DMS 273 (cell line): ENCODE results near the gene DOCK1.

Source experiments
- DNase-seq: peaks from one replicate; lab custom pipeline; 2025; ENCODE audit not compliant: unreplicated experiment; lab: John Stamatoyannopoulos, UW

Gene DOCK1

DNA sequence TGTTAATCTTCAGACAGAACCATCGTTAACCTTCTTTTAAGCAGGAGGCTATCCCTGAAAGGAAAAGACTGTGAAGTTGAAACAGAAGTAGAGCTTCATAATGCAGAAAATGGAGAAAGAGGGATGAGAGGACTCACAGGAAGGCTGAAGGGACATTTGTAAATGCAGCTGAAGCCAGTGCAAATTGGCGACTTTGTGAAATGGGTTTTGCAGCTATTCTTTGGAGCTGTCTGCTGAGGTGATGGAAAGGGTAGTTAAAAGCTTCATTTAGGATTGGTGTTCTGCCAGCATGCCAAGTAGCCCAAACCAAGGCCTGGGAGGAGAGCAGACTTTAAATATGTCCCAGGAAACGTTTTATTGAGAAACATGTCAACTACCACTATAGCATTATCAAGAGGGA lies 168.4 kb downstream of the DOCK1 start:
- no peak for DNase-seq

DNA sequence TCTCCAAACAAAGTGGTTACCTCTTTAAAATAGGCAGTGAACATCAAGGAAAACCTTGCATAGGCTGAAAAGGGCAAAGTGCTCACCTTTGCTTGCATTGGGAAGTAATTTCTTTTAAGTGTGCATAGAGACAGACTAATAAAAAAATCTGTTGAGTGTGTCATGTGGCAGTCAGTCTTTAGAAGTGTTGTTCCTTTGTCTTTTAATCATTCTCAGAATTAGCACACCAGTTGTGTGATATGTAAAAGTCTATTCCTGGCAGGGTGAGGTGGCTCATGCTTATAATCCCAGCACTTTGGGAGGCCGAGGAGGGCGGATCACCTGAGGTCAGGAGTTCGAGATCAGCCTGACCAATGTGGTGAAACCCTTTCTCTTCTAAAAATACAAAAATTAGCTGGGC lies 174.2 kb downstream of the DOCK1 start:
- DNase-seq = no peak

DNA sequence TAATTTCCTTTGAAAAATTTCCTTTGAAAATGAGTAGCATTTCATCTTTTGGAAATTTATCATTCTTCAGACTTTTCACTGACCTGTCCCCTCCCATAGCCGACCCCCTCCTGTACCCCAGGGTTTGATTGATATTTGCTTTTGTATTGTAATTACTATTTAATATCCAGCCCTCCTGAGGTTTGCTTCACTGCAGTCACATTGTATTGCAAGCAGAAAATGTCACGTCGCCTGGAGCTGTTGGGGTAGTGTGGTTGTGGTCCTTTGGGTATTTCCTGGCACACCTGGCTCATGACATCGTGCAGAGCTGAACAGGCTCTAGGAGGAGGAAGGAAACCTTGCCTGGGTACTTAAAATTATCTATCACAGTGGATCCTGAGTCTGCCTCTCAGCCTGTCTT lies 175.1 kb downstream of the DOCK1 start:
- DNase-seq = no peak

DNA sequence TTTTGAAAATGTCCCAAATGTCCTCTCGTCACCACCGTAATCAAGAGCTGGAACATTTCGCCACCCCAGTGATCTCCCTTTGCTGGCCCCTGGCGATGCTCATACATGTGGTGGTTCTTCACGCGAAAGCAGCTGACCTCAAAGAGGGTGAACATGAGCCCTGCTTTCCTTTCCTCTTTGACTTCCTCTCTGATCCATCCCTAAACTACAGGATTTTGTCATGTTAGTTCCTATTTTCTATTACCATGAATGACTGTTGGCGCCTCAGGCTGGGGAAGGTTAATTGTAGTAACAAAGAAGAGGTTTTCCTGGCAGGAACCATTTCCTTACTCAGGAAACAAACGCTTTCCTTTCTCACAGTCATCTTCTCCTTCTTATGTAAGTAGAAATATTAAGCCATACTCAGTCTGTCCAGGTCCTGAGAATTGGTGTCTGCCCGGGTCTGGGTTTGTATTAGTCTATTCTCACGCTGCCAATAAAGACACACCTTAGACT lies 176.7 kb downstream of the DOCK1 start:
- DNase-seq = no peak

DNA sequence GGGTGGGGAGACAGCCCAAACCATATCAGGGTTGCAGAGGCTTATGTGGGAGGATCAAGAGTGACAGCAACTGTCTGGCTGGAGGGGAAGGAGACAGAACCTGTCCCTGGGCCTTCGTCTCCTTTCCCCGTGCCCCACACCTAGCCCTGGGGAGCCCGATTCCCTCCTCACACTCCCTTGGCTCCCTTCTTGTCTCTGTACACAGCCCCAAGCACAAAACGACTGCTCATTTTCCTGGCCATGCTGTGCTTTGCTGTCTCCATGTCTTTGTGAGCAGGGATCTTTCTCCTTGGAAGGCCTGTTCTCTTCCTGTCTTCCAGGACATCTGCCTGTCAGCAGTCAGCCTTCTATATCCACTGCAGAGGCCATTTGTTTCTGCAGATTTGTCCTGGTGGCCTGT lies 177.4 kb downstream of the DOCK1 start:
- no peak for DNase-seq

DNA sequence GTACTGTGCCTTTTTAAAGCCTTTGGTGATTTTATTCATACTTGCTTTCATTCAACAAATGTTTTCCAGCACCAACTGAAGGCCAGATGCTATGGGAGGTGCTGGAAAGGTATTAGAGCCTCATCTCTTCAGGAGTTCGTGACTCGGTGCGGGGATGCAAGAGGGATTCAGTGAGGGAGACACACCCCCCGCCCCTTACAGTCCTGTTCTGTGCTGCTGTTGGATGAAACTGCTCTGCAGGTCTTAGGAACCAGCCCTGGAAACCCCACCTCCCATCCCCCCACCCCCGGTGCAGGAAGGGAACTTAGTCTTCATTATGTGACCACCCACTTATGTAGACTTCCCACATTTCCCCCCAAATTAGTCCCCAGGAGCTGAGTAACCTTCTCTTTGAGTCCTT lies 180.7 kb downstream of the DOCK1 start:
- no peak for DNase-seq

DNA sequence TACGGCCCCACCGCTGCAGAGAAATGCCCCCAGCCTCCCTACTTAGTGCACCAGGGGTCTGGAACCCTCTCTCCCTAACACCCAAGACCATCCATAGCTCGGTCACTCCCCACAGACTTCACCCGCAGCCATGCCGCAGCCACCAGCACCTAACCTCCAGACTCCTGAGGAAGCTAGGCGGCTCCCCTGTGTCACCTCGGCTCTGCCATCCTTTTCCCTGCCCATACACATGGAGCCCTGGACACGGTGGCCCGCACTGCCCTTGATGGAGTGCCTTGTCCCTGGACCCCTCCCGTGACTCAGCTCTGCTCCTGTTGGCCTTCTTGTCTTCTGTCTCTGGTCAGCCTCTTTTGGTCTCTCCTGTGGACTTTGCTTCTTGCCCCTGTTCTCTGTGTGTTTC lies 183.7 kb downstream of the DOCK1 start:
- no peak for DNase-seq

DNA sequence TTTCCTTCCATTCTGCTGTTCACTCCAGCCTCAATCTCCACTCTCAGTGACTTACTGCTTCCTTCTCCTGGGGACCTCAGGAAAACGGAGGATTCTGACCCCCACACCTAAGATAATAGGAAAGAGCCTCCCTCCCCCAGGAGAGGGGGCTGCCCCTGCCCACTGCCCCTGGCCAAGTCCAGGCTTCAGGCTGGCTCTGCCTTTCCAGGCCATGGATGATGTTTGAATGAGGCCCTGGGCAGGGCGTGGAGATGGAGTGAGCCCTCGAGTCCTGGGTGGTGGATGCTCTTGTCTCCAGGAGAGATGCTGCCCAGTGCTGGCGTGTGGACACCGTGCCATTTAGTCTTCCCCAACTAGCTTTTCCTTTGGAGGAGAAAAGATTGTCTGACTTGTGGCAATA lies 184.2 kb downstream of the DOCK1 start:
- DNase-seq = no peak

DNA sequence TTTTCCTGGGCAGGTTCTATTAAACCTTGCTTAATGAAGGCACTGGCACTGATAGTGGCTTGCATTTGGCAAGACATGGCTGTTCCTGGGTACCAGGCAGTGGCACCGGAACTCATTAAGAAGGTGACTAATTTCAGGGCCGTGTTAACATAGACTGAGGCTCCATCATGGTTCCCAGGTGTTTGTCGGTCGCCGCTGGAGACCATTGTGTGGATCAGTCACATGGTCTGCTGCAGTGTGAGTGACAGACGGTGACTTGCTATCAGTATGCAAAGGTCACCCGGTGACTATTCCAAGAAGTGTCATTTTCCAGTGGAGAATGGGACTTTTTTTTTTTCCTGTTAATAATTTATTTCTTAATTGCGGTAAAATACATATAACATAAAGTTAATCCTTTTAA lies 184.9 kb downstream of the DOCK1 start:
- no peak for DNase-seq

DNA sequence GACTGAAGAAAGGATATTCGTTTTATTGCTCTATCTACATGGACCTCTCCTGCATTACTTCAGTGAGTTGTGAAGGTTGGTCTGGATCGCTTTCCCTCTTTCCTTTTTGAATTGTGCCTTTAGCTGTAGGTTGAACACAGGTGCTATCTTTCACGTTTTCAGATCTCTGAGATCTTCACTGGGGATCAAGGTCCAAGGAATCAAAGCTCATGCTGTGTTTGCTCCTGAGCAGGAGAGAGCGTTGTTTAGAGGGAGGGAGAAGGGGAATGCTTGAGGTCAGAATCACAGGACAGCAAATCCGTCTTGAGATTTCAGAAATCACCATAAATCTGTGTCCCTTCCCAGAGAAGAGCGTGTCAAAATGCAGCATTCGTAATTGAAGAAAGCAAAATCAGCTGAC lies 186.1 kb downstream of the DOCK1 start:
- no peak for DNase-seq

DNA sequence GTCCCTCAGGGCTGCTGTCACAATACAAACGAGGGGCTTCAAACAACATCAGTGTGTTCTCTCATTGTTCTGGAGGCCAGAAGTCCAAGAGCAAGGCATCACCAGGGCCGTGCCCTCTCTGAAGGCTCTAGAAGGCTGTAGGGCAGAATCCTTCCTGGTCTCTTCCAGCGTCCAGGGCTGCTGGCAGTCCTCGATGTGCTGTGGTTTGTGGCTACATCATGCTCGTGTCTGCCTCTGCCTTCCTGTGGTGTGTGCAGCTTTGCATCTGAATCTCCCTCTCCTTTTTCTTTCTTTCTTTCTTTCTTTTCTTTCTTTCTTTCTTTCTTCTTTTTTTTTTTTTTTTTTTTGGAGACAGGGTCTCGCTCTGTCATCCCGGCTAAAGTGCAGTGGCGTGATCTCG lies 187.7 kb downstream of the DOCK1 start:
- no peak for DNase-seq

DNA sequence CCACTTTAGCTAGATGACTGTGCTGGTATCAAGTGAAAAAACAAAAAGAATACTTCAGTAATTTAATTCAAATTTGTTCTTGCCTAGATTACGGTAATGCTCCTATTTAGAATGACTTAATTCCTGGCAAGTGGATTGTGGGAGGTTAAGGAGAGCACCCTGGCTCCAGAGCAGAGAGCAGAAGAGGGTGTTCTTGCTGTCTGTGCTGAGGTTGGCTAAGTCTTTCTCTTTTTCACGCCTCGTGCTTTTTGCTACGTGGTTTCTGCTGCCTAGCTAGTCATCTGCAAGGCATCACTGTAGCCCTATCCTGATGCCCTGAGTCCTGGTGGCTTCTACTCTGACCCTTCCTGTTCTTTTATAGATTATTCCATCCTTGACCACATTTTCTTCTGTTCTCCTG lies 189.8 kb downstream of the DOCK1 start:
- DNase-seq = no peak

DNA sequence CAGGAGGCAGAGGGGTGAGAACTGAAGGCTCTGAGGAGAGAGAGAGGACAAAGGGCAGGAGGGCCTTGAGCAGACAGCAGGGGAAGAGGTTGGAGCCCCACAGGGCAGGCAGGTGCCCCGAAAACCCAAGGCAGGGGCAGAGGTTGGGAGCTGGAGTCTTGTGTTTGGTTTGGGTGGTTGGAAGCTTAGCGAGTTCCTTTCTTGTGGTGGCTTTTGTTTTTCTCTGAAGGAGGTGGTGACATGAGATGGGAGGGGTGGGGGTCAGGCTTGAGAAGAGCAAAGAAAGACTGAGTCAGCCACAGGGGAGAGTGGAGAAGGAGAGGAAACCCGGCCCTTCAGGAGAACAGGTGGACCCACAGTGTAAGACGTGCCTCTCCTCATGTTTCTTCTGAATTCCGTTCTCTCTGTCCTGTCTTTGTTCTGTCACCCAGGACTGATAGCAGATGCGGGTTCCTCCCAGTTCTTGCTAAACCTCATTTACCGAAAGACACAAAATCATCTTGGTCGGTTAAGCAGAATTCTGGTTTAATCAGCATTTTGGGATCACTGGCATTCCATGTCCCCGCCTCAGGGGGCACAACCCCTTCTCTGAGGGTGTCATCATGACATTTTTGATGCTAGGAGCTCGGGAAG lies 195.9 kb downstream of the DOCK1 start:
- DNase-seq = no peak

DNA sequence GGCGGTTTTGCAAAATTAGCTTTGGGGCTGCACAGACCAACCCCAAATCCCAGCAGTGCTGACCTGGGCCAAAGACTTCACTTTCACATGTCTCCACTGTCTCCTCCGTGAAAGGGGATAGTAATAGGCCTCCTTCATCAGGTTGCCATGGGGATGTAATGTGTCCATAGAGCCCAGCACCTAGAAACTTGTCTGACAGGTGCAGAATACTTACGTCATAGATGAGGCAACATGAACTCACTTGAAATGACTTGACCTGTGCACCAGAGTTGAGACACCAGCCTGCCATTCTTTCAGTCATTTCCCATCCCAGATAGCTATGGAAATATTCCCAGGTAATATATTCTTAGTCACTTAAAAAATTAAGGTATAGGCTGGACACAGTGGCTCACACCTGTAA lies 196.9 kb downstream of the DOCK1 start:
- DNase-seq = no peak

DNA sequence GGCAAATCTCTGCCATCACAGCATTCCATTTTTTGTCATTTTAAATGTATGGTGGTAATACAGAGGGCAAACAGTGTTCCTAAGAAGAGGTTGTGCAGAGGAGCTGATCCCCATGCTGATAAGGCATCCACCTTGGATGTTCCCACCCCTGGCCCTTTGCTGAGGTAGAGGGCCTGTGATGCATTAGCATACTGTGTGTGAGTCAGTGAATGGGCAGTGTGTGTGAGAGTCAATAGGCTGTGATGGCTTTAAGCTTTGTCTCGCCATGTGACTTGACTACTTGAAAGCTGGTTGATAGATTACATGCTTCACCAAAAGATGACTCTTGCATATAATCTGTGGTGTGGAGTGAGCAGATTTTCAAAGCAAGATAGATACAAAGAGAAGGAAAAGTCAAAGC lies 209.9 kb downstream of the DOCK1 start:
- DNase-seq = no peak

DNA sequence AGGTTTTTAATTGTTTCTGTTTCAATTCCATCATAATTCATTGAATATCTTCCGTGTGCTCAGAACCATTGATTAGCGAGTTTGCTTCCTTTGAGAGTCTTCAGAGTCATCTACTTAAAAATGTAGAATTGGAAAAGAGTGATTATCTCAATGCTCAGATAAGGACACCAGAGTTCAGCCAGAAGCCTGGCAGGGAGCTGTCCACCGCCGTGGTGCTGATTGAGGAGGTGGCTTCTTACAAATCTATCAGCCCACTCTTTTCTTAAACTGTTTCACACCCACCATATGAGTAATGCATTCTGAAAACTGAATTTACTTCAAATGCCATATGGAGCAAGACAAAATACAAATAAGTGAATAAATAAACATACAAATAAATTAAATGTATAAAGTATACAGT lies 211.9 kb downstream of the DOCK1 start:
- DNase-seq = peak; percentile 11

DNA sequence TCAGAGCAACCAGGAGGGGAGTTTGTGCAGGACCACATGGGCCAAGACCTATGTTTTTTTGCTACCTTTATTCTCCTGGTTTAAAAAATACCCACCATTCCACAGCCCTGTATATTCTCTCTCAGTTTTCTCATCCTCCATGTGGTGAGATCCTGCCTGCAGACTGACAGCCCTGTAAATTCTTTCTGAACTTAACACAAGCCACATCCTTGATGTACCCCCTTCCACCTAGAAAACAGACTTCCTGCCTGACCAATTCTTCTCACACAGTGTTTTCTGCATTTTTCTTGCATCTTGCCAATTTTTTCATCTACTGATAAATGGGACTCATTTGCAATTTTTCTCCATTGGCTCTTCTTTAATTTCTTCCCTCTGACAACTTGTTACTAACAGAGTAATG lies 212.8 kb downstream of the DOCK1 start:
- no peak for DNase-seq

DNA sequence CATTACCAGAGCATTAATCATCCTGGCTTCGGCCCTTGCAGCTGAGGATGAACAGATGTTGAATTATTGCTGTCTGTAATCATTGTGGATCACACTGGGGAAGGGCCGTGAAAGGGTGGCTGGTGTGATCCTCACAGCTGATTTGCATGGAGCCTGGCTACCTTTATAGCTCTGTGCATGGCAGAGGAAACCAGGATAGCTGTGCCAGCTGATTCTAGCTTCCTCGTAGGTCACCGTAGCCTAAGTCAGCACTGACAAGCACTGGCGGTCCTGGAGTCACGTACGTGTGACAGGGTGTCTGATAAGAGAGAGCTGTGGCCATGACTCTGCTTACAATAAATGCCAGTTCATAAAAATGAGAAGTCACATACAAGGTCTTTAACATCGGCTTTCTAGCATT lies 214.7 kb downstream of the DOCK1 start:
- no peak for DNase-seq

DNA sequence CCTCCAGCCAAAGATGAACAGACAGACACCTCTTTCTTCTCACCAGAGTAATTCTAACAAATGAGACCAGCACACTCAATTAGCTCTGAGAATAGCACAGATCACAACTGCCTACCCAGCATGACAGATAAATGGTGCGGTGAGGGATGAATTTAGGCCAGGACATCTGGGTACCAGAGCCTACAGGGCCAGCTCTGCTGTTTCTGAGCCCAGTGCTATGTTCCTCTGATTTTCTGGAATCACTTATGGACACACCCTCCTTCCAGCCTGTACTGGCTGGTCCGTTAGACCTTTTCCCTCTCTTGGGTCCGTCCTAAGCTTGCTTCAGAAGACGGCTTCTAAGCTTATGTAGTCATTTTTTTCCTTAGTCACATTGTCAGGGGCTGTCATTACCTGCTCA lies 217.6 kb downstream of the DOCK1 start:
- no peak for DNase-seq

DNA sequence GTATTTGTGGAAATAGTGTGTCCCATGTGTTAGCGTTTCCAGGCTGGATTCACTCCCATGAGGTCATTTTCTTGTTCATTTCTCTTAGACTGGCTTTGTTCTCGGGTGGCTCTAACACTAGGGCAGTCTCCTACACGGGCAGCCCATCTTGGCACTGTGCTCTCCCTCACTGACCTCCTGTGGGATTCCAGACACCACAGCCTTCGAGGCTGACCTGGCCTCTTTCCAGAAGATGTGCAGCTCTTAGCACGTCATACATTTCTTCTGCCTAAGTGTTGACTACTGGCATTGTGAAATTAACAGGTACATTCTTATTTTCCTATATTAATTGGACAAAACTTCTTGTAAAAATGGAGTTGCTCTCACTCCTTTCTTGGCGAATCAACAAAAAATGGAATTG lies 218.4 kb downstream of the DOCK1 start:
- DNase-seq = no peak

DNA sequence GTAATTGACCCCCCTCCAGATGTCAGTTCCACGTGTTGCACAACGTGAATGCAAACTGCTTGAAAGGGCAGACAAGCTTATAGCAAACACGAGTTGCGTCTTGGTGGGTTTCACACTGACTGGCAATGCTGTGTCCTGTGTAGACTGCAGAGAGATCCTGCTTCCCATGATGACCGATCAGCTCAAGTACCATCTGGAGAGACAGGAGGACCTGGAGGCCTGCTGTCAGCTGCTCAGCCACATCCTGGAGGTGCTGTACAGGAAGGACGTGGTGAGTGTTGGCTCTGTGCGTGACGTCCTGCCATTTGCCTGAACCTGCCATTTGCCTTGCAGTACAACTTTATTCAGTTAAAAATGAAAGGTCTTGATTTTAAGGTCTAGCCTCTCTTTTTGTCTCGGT lies 220.1 kb downstream of the DOCK1 start:
- peak; percentile 9 for DNase-seq

DNA sequence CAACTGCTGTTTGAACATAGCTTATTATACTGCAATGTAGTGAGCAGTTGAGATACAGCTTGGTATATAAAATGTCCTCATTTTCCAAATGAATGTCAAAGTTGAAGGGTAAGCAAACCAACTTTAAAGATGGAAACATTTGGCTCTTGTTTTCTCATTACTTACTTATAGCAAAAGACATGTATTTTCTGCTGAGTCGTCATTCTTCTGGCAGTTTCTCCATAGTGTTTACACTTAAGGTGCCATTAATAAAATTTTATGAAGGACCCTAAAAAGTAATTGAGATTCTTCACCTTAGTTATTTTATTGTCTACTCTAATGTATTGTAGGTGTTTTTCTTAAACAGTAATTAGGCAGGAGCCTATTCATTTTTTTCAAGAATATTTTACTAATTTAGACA lies 222.6 kb downstream of the DOCK1 start:
- no peak for DNase-seq

DNA sequence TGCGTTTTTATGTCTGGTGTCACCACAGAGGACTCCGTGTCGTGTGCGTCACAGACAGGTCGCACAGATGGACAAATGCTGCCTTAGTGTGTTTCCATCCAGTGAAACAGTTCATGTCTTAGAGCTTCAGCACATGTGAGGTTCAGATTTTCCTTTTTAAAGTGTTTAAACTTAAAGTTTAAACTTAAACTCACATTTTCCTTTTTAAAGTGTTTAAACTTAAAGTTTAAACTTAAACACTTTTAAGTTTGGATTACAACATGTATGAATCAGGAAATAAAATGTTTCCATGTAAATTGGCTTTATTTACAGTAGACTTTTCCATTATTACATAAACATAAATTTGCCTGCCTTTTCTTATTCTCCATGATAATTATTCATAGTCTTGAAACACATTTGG lies 223.9 kb downstream of the DOCK1 start:
- DNase-seq = no peak

DNA sequence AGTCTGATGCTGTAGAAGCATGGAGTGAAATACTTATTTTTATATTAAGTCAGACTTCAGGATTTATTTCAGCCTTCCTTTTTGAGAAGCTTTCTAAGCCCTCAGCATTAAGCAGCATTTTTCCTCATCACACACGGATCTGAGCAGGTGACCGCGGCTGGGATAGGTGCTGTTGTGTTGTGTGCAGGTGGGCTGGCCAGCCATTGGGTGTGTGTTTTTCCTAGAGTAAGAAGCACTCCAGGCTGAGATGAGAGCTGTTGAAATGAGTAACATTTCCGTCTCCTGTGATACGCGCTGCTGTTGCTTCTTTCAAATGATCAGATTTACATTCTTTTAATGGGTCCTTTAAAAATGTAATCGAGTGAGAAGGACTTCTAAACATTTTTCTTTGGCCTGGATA lies 227.2 kb downstream of the DOCK1 start:
- DNase-seq = no peak
